Heart left ventricle (tissue), 13 donors: ENCODE measurements around the gene PTPN13.

ENCODE experiments used
- CTCF ChIP-seq, 12 donors: fragments of 200-600 bp; sonication (generic) in 4 of 12; IDR thresholded peaks; one replicate each; pipeline versions ENCODE4 v1.5.0 to v1.8.0; 2018 to 2022; ENCODE audit warnings: antibody characterized with exemption in 12 of 12, mild to moderate bottlenecking in 5 of 12
- POLR2A ChIP-seq, 2 donors: fragments of 450-650 bp; IDR thresholded peaks; one replicate each; pipeline ENCODE4 v1.6.1; 2017; ENCODE audit warnings: antibody characterized with exemption in 2 of 2, mild to moderate bottlenecking in 2 of 2, moderate library complexity in 2 of 2
- donor health status: ischemic (EF 13 %, LVEDD 7.1; RV severe dilation, severe dysfunction).
- donor health status: DM: no; HTN: yes; CAD: no.
- donor health status: DM: no; HTN: no; CAD: no.
- donor health status: ischemic (EF 25% LVEDD 6.9; RV normal size, moderate dysfunction).
- donor health status: ischemic (EF 25% LVEDD 5.7; RV mildly dilated, moderate dysfunction).
- donor health status: ischemic (EF 35%, LVEDD 5.7; RV mildly dilated, moderate dysfunction).
- donor health status: nonischemic (EF 11% LVEDD 7.7; RV severe dilation, severe dysfunction).
- donor health status: DM: yes; HTN: yes; CAD: no.
- donor health status: PGD.
- donor health status: ischemic (EF 29% LVEDD 5.4; RV normal size, mild dysfunction).
- donor health status: nonischemic (EF 23%, LVEDD 6.1; RV moderate dilation, normal function).

- no peak for TF ChIP-seq CTCF (IDR thresholded peaks at IDR 0.05)
- TF ChIP-seq POLR2A (IDR thresholded peaks at IDR 0.05) = no peak
Measured at GRCh38 chr4:86661006-86661405, 66.9 kb downstream of the PTPN13 start.
